Effector CD4-positive, alpha-beta T cell (primary cell): ENCODE results near the gene PCK1.

Source experiments
- DNase-seq: peaks from one replicate; pipeline ENCODE4 v3.0.0-alpha.2; 2020

The PCK1 gene

GRCh38 chr20:57589728-57590484 is 29.0 kb downstream of the PCK1 start:
- no peak for DNase-seq

DNA sequence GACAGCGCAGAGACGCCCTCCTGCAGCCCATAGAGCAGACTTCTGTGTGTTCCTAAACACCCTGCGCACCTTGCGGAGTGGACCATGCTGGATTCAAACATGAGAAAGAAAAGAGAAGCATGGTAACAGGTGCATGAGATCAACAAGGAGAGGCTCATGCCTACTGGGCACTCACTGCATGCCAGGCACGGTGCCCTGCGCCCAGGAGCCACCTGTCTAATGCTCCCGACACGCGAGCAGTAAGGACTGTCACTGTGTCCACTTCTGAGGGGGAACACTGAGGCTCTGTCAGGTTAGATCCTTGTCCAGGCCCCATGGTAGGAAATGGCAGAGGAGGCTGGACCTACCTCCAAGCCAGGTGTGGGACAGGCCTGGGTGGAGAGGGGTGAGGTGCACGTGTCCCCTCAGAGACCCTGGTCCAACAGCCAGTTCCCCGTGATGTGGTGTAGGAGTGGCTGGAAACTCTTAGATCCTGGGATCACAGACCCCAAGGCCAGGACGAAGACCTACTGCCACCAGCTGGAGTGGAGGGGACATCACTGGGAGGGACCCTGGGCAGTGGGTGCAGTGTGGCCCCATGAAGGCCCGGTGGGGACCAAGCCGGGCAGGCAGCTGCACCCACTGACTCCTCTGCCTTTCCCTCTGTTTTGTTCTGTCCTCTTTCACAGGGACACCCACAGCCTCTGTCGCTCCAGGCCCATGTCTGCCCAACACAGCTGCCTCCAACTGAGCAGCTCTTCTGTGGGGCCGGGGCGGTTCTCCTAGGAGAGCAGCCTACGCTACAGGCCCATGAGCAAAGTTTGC is 29.8 kb downstream of the PCK1 start:
- no peak for DNase-seq

DNA sequence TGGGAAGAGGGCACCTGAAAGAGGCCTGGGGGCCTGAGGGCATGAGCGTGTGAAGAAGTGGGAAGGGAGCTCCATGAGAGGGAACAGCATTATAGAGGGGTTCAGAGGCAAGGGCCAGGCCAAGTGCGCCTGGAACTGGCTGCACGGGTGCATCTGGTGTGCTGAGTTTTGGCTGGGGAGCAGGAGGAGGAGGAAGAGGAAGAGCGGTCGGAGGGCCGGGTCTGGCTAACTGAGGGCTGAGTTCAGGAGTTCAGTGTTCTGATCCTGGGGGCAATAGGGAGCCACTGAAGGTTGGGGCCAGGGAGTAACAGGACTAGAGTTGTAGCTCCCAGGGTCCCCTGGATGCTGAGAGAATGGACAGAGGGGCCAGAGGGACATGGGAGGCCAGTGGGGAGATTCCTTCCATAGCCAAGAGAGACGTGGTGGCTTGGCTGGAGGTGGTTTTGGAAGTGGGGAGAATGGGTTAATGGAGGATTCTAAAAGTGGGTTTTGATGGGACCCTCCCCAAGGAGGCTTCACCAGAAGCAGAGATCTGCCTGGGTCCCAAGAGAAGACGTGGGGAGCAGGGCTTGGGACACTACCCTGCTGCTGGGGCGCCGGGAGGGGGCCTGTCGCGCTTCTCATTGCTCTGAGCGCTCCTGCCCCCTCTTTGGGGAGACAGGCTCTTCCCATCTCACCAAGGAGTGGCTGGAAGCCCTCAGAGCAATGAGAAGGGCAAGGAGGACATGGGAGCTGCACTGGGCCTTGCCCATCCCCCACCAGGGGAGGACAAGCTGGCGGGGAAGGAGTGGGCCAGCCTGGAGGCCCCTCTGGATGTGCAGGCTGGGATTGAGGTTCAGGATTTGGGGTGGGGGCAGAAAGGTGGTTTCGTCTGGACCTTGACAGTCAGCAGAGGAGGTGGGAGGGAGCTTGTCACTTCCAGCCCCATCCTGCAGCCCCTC is 30.6 kb downstream of the PCK1 start:
- no peak for DNase-seq

GRCh38 chr20:57592263-57593092 is 31.6 kb downstream of the PCK1 start:
- no peak for DNase-seq

GRCh38 chr20:57593134-57593886 is 32.4 kb downstream of the PCK1 start:
- no peak for DNase-seq

DNA sequence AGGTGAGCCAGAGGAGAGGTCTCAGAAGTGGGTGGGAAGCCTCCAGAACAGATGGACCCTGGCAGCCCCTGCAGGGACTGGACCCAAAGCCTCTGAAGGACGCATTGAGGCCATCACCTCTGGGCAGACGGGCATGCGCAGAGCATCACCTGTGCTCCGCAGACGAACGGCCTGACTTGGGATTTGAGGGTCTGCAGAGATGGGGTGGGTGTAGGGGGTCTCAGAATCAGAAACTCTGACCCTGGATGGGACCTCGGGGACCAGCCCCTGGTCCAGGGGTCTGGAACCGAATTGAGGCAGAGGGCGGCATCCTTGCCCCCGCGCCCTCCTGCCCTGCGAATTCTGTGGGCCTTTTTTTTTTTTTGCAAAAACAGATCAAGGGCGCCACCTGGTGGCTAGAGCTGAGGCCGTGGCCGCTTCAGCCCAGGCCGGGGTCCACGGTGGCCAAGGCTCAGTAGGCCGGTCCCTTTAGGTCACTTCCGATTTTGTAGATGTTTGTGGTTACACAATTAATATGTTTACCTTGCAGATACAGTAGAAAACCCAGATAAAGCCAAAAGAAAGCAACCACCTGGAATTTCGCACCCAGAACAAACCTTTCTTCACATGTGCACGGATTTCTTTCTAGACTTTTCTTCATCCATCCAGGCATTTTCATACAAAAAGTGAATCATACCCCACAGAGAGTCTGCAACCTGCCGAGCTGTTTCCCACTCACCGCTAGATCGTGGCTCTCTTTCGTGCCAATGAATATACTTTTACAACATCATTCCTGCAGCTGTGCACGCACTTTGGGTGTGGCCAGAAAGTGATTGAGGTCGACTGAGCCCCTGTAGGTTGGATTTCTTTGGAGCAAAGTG is 33.4 kb downstream of the PCK1 start:
- DNase-seq, result peak; percentile 55

DNA sequence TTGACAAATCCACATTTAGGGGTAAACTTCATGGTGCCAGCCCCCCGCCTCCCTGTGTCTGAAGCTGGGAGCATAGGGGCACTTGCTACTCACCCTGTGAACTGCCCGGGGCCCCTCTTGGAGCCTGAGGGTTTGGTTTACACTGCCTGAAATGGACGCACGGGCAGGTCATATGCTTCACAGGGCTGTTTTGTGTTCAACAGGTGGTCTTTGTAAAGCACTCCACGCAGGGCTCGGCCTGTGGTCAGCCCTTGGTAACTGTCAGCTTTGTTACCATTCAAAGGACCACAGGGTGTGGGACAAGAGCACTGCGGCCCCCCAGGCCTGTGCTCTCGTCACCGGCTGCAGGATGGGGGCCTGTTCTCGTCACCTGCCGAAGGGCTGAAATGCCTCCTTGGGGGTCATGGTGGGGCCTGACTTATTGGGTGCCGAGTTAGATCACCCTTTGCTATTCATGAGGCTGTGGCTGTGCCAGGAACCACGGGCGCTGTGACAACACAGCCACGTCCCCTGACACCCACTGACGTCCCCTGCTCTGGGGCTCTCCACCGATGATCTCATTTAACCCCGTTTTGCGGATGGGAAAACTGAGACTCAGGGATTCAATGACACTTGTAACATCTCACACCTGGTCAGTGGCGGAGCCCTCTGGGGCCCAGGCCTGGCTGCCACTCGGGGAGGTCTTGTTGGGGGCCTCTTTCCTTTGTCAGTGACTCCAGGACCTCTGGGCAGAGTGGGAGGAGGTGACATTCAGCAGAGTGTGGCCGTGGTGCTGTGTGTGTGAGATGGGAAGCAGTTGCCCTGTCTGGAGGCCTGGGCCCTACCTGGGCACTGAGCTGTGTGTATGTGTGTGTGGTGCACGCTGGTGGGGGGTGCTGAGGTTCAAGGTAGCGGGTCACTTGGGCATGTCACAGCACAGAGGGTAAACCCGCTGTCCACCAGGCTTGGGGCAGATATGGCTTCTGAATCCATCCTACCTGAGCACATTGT is 34.4 kb downstream of the PCK1 start:
- DNase-seq, result no peak

GRCh38 chr20:57596358-57596757 is 35.4 kb downstream of the PCK1 start:
- no peak for DNase-seq

GRCh38 chr20:57596998-57597939 is 36.4 kb downstream of the PCK1 start:
- peak; percentile 67 for DNase-seq

DNA sequence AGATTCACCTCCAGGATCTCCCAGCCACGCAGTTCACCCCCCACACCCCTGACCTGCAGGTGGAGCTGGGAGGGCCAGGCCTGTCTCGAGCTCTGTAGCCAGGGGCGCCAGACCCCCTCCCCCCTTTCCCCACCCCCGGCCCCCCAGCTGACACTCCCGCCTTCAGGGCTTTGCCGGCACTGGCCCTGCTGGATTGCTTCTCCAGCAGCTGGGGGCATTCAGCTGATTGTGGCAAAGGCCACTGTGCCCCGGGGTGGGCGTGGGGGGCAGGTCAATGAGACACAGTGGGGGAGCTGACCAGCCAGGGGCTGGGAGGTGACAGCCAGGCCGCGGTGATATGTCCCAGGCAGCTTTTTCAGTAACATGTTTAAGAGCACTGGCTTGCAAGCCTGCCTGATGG is 37.1 kb downstream of the PCK1 start:
- DNase-seq, result no peak

DNA sequence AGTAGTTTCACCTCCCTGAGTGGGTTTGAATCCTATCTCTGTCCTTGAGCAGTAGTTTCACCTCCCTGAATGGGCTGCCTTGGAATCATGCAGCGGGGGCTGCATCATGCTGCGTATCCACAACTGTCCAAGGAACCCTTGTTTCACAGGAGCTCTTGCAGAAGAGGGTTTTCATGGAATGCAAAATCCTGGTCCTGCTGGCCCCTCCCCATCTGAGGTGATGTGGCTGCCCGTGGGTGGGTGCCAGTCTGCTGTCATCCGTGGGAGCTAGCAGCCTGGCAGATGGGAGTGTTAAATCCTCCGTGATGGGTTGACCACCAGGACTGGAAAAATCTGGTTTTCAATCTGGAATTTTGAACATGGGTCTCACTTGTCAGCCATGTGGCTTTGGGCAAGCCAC is 37.6 kb downstream of the PCK1 start:
- DNase-seq, result no peak

- DNase-seq, result no peak
These were observed 39.7 kb downstream of the PCK1 start for GRCh38 chr20:57600320-57601210.

DNA sequence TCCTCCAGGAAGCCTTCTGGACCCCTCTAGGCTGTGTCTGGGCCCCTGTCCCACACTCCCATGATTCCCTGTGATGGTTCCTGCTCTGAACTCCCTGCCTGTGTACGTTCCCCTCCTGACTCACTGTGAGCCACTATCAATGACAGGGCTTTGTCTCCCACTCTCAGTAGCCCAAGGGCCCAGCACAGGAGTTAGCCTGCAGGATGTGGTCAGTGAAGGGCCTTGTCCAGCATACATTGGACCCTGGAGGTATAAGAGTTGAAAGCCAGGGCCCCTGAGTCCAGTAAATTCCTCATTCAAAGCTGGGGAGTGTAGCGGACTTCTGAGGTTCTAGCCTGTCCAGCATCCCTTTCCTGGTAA is 40.3 kb downstream of the PCK1 start:
- DNase-seq, result no peak

- no peak for DNase-seq
These were observed 40.8 kb downstream of the PCK1 start for GRCh38 chr20:57601737-57602136.

GRCh38 chr20:57603120-57603519 is 42.2 kb downstream of the PCK1 start:
- DNase-seq, result no peak

DNA sequence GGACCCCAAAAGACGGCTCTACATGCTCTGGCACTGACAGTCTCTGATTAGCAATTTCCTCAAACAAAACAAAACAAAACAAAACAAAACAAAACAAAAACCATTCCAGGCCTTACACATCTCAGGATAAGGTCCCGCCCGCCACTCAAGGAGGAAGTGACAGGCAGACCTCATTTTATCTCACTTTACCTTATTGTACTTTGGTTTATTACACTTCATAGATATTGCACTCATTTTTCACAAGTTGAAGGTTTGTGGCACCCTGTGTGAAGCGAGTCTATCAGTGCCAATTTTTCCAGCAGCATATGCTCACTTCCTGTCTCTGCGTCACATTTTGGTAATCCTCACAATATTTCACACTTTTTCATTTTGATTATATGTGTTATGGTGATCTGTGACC is 44.1 kb downstream of the PCK1 start:
- DNase-seq, result no peak

GRCh38 chr20:57605878-57606277 is 45.0 kb downstream of the PCK1 start:
- no peak for DNase-seq
